Measurements from ENCODE around the gene GOLGA6C. TPM values are rescaled to one million over a fixed set of nuclear protein-coding genes. Genes with fewer than 3 reads are reported as not detected.
"Not testable (repeated sequence)": the region's sequence is repeated elsewhere in the genome, so short reads cannot be mapped to it uniquely, and the experiment has no call there.

The GOLGA6C gene
- total and polyA plus RNA-seq, 2 donors (not counting 3 experiments of a cell fraction or from before 2014, with no cell fraction given): not detected

- H3K9me3 ChIP-seq (replicated peaks; ENCODE audit: control insufficient read depth, insufficient read depth, low read length): no peaks in the 10 kb centered on the region
- CTCF ChIA-PET: interaction anchor here (1.0 to 1.7 kb wide), 3 partner anchors 17 to 351 kb away, joined by 3 to 10 read pairs (median 4); partner anchors contain the start of gene RPP25
- peaks cover 30 to 37% of the 10 kb centered on the region in 2 experiments for H3K27me3 ChIP-seq (ENCODE audit: control insufficient read depth in 2 of 2, insufficient read depth in 2 of 2, low read length in 2 of 2)
- H3K36me3 ChIP-seq (ENCODE audit: control insufficient read depth in 2 of 2, extremely low read depth in 1 of 2, insufficient read depth in 2 of 2, low read length in 2 of 2): no peaks in the 10 kb centered on the region
- TF ChIP-seq JUN (IDR thresholded peaks at IDR 0.05; ENCODE audit: borderline replicate concordance, insufficient read depth, insufficient read length, low read depth): no peak
- peak; percentile 27 to 55 for TF ChIP-seq CTCF (IDR thresholded peaks at IDR 0.05; ENCODE audit: extremely low read depth in 1 of 2, insufficient read depth in 1 of 2, low read depth in 1 of 2, low read length in 2 of 2)
- no peaks in the 10 kb centered on the region for H4K20me1 ChIP-seq (replicated peaks; ENCODE audit: control insufficient read depth, extremely low read depth, insufficient read depth, low read length)
- DNase-seq (ENCODE audit: low read depth, low spot score): peak; percentile 12
- peak overlapping the region; percentile 27 for H2AFZ ChIP-seq (ENCODE audit: low read depth, low read length)
- no peak overlapping the region for H3K9ac ChIP-seq (replicated peaks; ENCODE audit: extremely low read depth, insufficient read depth, low read length)
- dilution Hi-C loops (cut with MboI; ENCODE audit: extremely low pct_ligation_motif_present, low sequenced_read_pairs): no loop called here
- H3K79me2 ChIP-seq (ENCODE audit: control insufficient read depth, insufficient read depth, low read length): no peaks in the 10 kb centered on the region
- FAIRE-seq: no peak
- H3K4me1 ChIP-seq (ENCODE audit: control insufficient read depth, extremely low read depth, insufficient read depth, low read length): no peaks in the 10 kb centered on the region
- H3K4me3 ChIP-seq (replicated peaks in 1 of 3; ENCODE audit: insufficient read depth in 1 of 3, low read depth in 1 of 3, low read length in 3 of 3): no peak overlapping the region
- POLR2A ChIA-PET: no interaction called here
- H3K4me2 ChIP-seq (ENCODE audit: insufficient read depth, low read length): no peak overlapping the region
- no TSS peak for BruUV-seq (replicated peaks)
- H3K9me1 ChIP-seq (replicated peaks; ENCODE audit: control insufficient read depth, extremely low read depth, insufficient read depth, low read length): no peaks in the 10 kb centered on the region
- intact Hi-C loops (cut with micrococcal nuclease): loop anchor here (10.0 kb wide), 1 partner anchor 283 kb away; the partner anchor contains the start of gene PPCDC
- H3K27ac ChIP-seq (ENCODE audit: insufficient read depth, low read depth, low read length): no peak overlapping the region
Observed at GRCh38 chr15:75307778-75308390, 49.8 kb downstream of the GOLGA6C start.

GRCh38 chr15:75309711-75310110, 51.6 kb downstream of the GOLGA6C start:
- no peaks in the 10 kb centered on the region for H3K79me2 ChIP-seq (ENCODE audit: control insufficient read depth, insufficient read depth, low read length)
- no peak for DNase-seq (ENCODE audit: low read depth, low spot score)
- intact Hi-C loops (cut with micrococcal nuclease) (loop anchor here (10.0 kb wide), 1 partner anchor 285 kb away; the partner anchor contains the start of gene PPCDC), dilution Hi-C loops (cut with MboI; ENCODE audit: extremely low pct_ligation_motif_present, low sequenced_read_pairs) (no loop called here)
- H3K4me1 ChIP-seq (ENCODE audit: control insufficient read depth, extremely low read depth, insufficient read depth, low read length): no peaks in the 10 kb centered on the region
- no peaks in the 10 kb centered on the region for H3K36me3 ChIP-seq (ENCODE audit: control insufficient read depth in 2 of 2, extremely low read depth in 1 of 2, insufficient read depth in 2 of 2, low read length in 2 of 2)
- BruUV-seq (replicated peaks): no TSS peak
- no peaks in the 10 kb centered on the region for H3K9me1 ChIP-seq (replicated peaks; ENCODE audit: control insufficient read depth, extremely low read depth, insufficient read depth, low read length)
- H2AFZ ChIP-seq (ENCODE audit: low read depth, low read length): no peak overlapping the region
- ChIA-PET CTCF (no interaction called here), POLR2A (no interaction called here)
- no peak overlapping the region for H3K4me3 ChIP-seq (replicated peaks in 1 of 3; ENCODE audit: insufficient read depth in 1 of 3, low read depth in 1 of 3, low read length in 3 of 3)
- TF ChIP-seq MAX (IDR thresholded peaks at IDR 0.05; ENCODE audit: insufficient read depth, insufficient read length): no peak
- TF ChIP-seq MYC (IDR thresholded peaks at IDR 0.05; ENCODE audit: low read depth, low read length): no peak
- H4K20me1 ChIP-seq (replicated peaks; ENCODE audit: control insufficient read depth, extremely low read depth, insufficient read depth, low read length): no peaks in the 10 kb centered on the region
- no peak overlapping the region for H3K27ac ChIP-seq (ENCODE audit: insufficient read depth, low read depth, low read length)
- H3K9ac ChIP-seq (replicated peaks; ENCODE audit: extremely low read depth, insufficient read depth, low read length): no peak overlapping the region
- no peaks in the 10 kb centered on the region for H3K9me3 ChIP-seq (replicated peaks; ENCODE audit: control insufficient read depth, insufficient read depth, low read length)
- H3K27me3 ChIP-seq (ENCODE audit: control insufficient read depth in 2 of 2, insufficient read depth in 2 of 2, low read length in 2 of 2): peaks cover 29 to 32% of the 10 kb centered on the region in 2 experiments
- H3K4me2 ChIP-seq (ENCODE audit: insufficient read depth, low read length): no peak overlapping the region
- FAIRE-seq: no peak

- H3K36me3 ChIP-seq (ENCODE audit: control insufficient read depth in 2 of 2, extremely low read depth in 1 of 2, insufficient read depth in 2 of 2, low read length in 2 of 2); H2AFZ ChIP-seq (ENCODE audit: low read depth, low read length); H3K9me3 ChIP-seq (replicated peaks; ENCODE audit: control insufficient read depth, insufficient read depth, low read length); H3K4me2 ChIP-seq (ENCODE audit: insufficient read depth, low read length); H3K9ac ChIP-seq (replicated peaks; ENCODE audit: extremely low read depth, insufficient read depth, low read length); H3K4me1 ChIP-seq (ENCODE audit: control insufficient read depth, extremely low read depth, insufficient read depth, low read length); H3K9me1 ChIP-seq (replicated peaks; ENCODE audit: control insufficient read depth, extremely low read depth, insufficient read depth, low read length); H4K20me1 ChIP-seq (replicated peaks; ENCODE audit: control insufficient read depth, extremely low read depth, insufficient read depth, low read length); FAIRE-seq; intact Hi-C loops (cut with micrococcal nuclease); dilution Hi-C loops (cut with MboI; ENCODE audit: extremely low pct_ligation_motif_present, low sequenced_read_pairs); H3K4me3 ChIP-seq (replicated peaks in 1 of 3; ENCODE audit: insufficient read depth in 1 of 3, low read depth in 1 of 3, low read length in 3 of 3); POLR2A ChIA-PET; DNase-seq (ENCODE audit: low read depth, low spot score); CTCF ChIA-PET; H3K79me2 ChIP-seq (ENCODE audit: control insufficient read depth, insufficient read depth, low read length); BruUV-seq (replicated peaks); H3K27ac ChIP-seq (ENCODE audit: insufficient read depth, low read depth, low read length): not testable (repeated sequence)
- H3K27me3 ChIP-seq (ENCODE audit: control insufficient read depth in 2 of 2, insufficient read depth in 2 of 2, low read length in 2 of 2): peaks cover 19 to 20% of the 10 kb centered on the region in 2 experiments
Observed at GRCh38 chr15:75312548-75312947, 54.4 kb downstream of the GOLGA6C start.
